NCI-H748 (cell line): Measurements from ENCODE around the gene AOC3.
"Not testable (repeated sequence)": the region's sequence is repeated elsewhere in the genome, so short reads cannot be mapped to it uniquely, and the experiment has no call there.

Source experiments
- DNase-seq: peaks from one replicate; lab custom pipeline; 2025; ENCODE audit not compliant: unreplicated experiment; lab: John Stamatoyannopoulos, UW

AOC3 gene

GRCh38 chr17:42866216-42866615, 15.2 kb downstream of the AOC3 start:
- no peak for DNase-seq

GRCh38 chr17:42866631-42867575, 15.9 kb downstream of the AOC3 start:
- DNase-seq: no peak

GRCh38 chr17:42867694-42868261, 16.8 kb downstream of the AOC3 start:
- not testable (repeated sequence) for DNase-seq

- no peak for DNase-seq
Observed at GRCh38 chr17:42868338-42868737, 17.3 kb downstream of the AOC3 start.

- DNase-seq: no peak
Observed at GRCh38 chr17:42871647-42872046, 20.6 kb downstream of the AOC3 start.

- DNase-seq: no peak
Observed at GRCh38 chr17:42872251-42872965, 21.4 kb downstream of the AOC3 start.

- DNase-seq: no peak
Observed at GRCh38 chr17:42873315-42873714, 22.3 kb downstream of the AOC3 start.

GRCh38 chr17:42873932-42874695, 23.1 kb downstream of the AOC3 start:
- not testable (repeated sequence) for DNase-seq

- no peak for DNase-seq
Observed at GRCh38 chr17:42877037-42877436, 26.0 kb downstream of the AOC3 start.

- peak; percentile 6 for DNase-seq
Observed at GRCh38 chr17:42878123-42878880, 27.3 kb downstream of the AOC3 start.

- DNase-seq: no peak
Observed at GRCh38 chr17:42878924-42879595, 28.1 kb downstream of the AOC3 start.

GRCh38 chr17:42879596-42879985, 28.6 kb downstream of the AOC3 start:
- DNase-seq: no peak

- DNase-seq: no peak
Observed at GRCh38 chr17:42880776-42881310, 29.8 kb downstream of the AOC3 start.

- DNase-seq: not testable (repeated sequence)
Observed at GRCh38 chr17:42881706-42882105, 30.7 kb downstream of the AOC3 start.

GRCh38 chr17:42882166-42882565, 31.2 kb downstream of the AOC3 start:
- DNase-seq: no peak

GRCh38 chr17:42883802-42884558, 33.0 kb downstream of the AOC3 start:
- no peak for DNase-seq

GRCh38 chr17:42885806-42886205, 34.8 kb downstream of the AOC3 start:
- not testable (repeated sequence) for DNase-seq

- DNase-seq: no peak
Observed at GRCh38 chr17:42886283-42887176, 35.5 kb downstream of the AOC3 start.
